ENCODE results near the gene DNMT3A.

- TF ChIP-seq EZH2 (IDR thresholded peaks at IDR 0.05; ENCODE audit: low read depth, unreplicated experiment) (no peak), CTCF (conservative IDR thresholded peaks at IDR 0.05; ENCODE audit: low read depth in 2 of 2) (no peak), REST (IDR thresholded peaks at IDR 0.05; ENCODE audit: unreplicated experiment) (no peak), POLR2AphosphoS5 (IDR thresholded peaks at IDR 0.05; ENCODE audit: low read depth) (no peak), EZH2phosphoT487 (IDR thresholded peaks at IDR 0.05; ENCODE audit: unreplicated experiment) (no peak), STAT1 (IDR thresholded peaks at IDR 0.05; ENCODE audit: unreplicated experiment) (no peak), ZNF114 (CRISPR knock-in tag; IDR thresholded peaks at IDR 0.05) (no peak), JUNB (IDR thresholded peaks at IDR 0.05; ENCODE audit: unreplicated experiment) (no peak), CREB1 (CRISPR knock-in tag; IDR thresholded peaks at IDR 0.05; ENCODE audit: low read depth) (no peak), ETS1 (IDR thresholded peaks at IDR 0.05) (no peak), NANOG (IDR thresholded peaks at IDR 0.05; ENCODE audit: borderline replicate concordance) (no peak), ZNF462 (CRISPR knock-in tag; IDR thresholded peaks at IDR 0.05) (no peak), ZNF331 (CRISPR knock-in tag; IDR thresholded peaks at IDR 0.05; ENCODE audit: low read depth) (no peak)
Observed at GRCh38 chr2:25304321-25304720, 37.4 kb downstream of the DNMT3A start.

Measured in GM23338 (cell line).